HEK293 (cell line): ENCODE data around the gene CACNA1C.

Source experiments
- CTCF ChIA-PET: fragments of 350-600 bp; formaldehyde crosslinking; extraction: SDS; loops from one replicate; lab custom pipeline; 2021; ENCODE audit warnings: antibody characterized with exemption; lab: Yijun Ruan, JAX
- POLR2A ChIA-PET: fragments of 300-600 bp; formaldehyde crosslinking; extraction: SDS; loops from one replicate; lab custom pipeline; 2020; ENCODE audit warnings: antibody characterized with exemption, inconsistent platforms; lab: Yijun Ruan, JAX
- H3K27ac ChIP-seq: fragments of 200-500 bp; sonication (Bioruptor generic); 2 replicates; pipeline ENCODE4 v1.5.1; 2014; ENCODE audit warnings: low read depth, low read length, control low read depth, inconsistent platforms; ENCODE audit errors: extremely low read depth
- H3K36me3 ChIP-seq, 2 experiments: fragments of 200-500 bp in 1 of 2; sonication (Bioruptor generic) in 1 of 2; 1 replicate in 1 of 2; 2 replicates in 1 of 2; pipeline ENCODE4 v1.5.1; 2014 to 2017; ENCODE audit warnings: inconsistent platforms in 2 of 2, low read length in 2 of 2; ENCODE audit not compliant: control insufficient read depth in 2 of 2, insufficient read depth in 1 of 2
- H3K4me1 ChIP-seq: fragments of 200-500 bp; sonication (Bioruptor generic); 2 replicates; pipeline ENCODE4 v1.5.1; 2014; ENCODE audit warnings: mild to moderate bottlenecking, low read length, inconsistent platforms; ENCODE audit not compliant: control insufficient read depth, insufficient read depth
- H3K4me3 ChIP-seq: 2 replicates; pipeline ENCODE4 v1.5.1; 2011; ENCODE audit warnings: low read depth, mild to moderate bottlenecking, control low read depth, low read length, moderate library complexity
- H3K9me3 ChIP-seq: fragments of 200-500 bp; sonication (Bioruptor generic); 2 replicates; pipeline ENCODE4 v1.5.1; 2014; ENCODE audit warnings: low read depth, low read length, inconsistent platforms; ENCODE audit not compliant: control insufficient read depth, insufficient read depth
- GFI1B ChIP-seq: fragments of 450-650 bp; formaldehyde crosslinking; IDR thresholded peaks from 2 replicates; pipeline ENCODE4 v1.5.1; 2016; ENCODE audit warnings: missing biosample characterization, missing genetic modification characterization
- REPIN1 ChIP-seq: fragments of 450-650 bp; formaldehyde crosslinking; IDR thresholded peaks from 2 replicates; pipeline ENCODE4 v1.5.1; 2017; ENCODE audit warnings: missing biosample characterization, missing genetic modification characterization, low read depth
- SCRT1 ChIP-seq: fragments of 450-650 bp; formaldehyde crosslinking; IDR thresholded peaks from 2 replicates; pipeline ENCODE4 v1.5.1; 2016; ENCODE audit warnings: missing biosample characterization, missing genetic modification characterization, borderline replicate concordance
- TRIM28 ChIP-seq: IDR thresholded peaks from 2 replicates; pipeline ENCODE4 v1.6.1; 2011; ENCODE audit warnings: low read length, control low read depth, borderline replicate concordance
- ZBTB10 ChIP-seq: fragments of 450-650 bp; formaldehyde crosslinking; IDR thresholded peaks from 2 replicates; pipeline ENCODE4 v1.5.1; 2016; ENCODE audit warnings: missing biosample characterization, missing genetic modification characterization
- ZBTB49 ChIP-seq: fragments of 450-650 bp; formaldehyde crosslinking; IDR thresholded peaks from 2 replicates; pipeline ENCODE4 v1.5.1; 2016; ENCODE audit warnings: missing biosample characterization, missing genetic modification characterization, low read depth
- ZEB2 ChIP-seq: fragments of 450-650 bp; formaldehyde crosslinking; IDR thresholded peaks from 2 replicates; pipeline ENCODE4 v1.5.1; 2016; ENCODE audit warnings: missing biosample characterization, missing genetic modification characterization
- ZNF132 ChIP-seq: fragments of 450-650 bp; formaldehyde crosslinking; IDR thresholded peaks from 2 replicates; pipeline ENCODE4 v1.5.1; 2017; ENCODE audit warnings: missing biosample characterization, missing genetic modification characterization, borderline replicate concordance
- ZNF146 ChIP-seq: fragments of 450-650 bp; formaldehyde crosslinking; IDR thresholded peaks from 2 replicates; pipeline ENCODE4 v1.5.1; 2016; ENCODE audit warnings: missing biosample characterization, missing genetic modification characterization
- ZNF175 ChIP-seq: fragments of 450-650 bp; formaldehyde crosslinking; IDR thresholded peaks from 2 replicates; pipeline ENCODE4 v1.5.1; 2016; ENCODE audit warnings: missing biosample characterization, missing genetic modification characterization
- ZNF211 ChIP-seq: fragments of 450-650 bp; formaldehyde crosslinking; IDR thresholded peaks from 2 replicates; pipeline ENCODE4 v1.5.1; 2016; ENCODE audit warnings: low read depth, missing biosample characterization, missing genetic modification characterization
- ZNF214 ChIP-seq: fragments of 450-650 bp; formaldehyde crosslinking; IDR thresholded peaks from 2 replicates; pipeline ENCODE4 v1.5.1; 2017; ENCODE audit warnings: missing biosample characterization, mild to moderate bottlenecking, missing genetic modification characterization, borderline replicate concordance
- ZNF24 ChIP-seq: fragments of 450-650 bp; formaldehyde crosslinking; IDR thresholded peaks from 2 replicates; pipeline ENCODE4 v1.5.1; 2016; ENCODE audit warnings: missing biosample characterization, missing genetic modification characterization
- ZNF362 ChIP-seq: fragments of 450-650 bp; formaldehyde crosslinking; IDR thresholded peaks from 2 replicates; pipeline ENCODE4 v1.5.1; 2016; ENCODE audit warnings: missing biosample characterization, missing genetic modification characterization
- ZNF391 ChIP-seq: fragments of 450-650 bp; formaldehyde crosslinking; IDR thresholded peaks from 2 replicates; pipeline ENCODE4 v1.5.1; 2016; ENCODE audit warnings: low read depth, missing biosample characterization, missing genetic modification characterization, borderline replicate concordance
- ZNF449 ChIP-seq: fragments of 450-650 bp; formaldehyde crosslinking; IDR thresholded peaks from 2 replicates; pipeline ENCODE4 v1.5.1; 2017; ENCODE audit warnings: missing biosample characterization, mild to moderate bottlenecking, missing genetic modification characterization, moderate library complexity
- ZNF513 ChIP-seq: fragments of 450-650 bp; IDR thresholded peaks from 2 replicates; pipeline ENCODE4 v1.5.1; 2018; ENCODE audit warnings: missing biosample characterization, missing genetic modification characterization
- ZNF555 ChIP-seq: fragments of 450-650 bp; formaldehyde crosslinking; conservative IDR thresholded peaks from 2 replicates; pipeline ENCODE4 v1.5.1; 2017; ENCODE audit warnings: missing biosample characterization, mild to moderate bottlenecking, missing genetic modification characterization, inconsistent platforms
- ZNF561 ChIP-seq: fragments of 450-650 bp; IDR thresholded peaks from 2 replicates; pipeline ENCODE4 v1.5.1; 2018; ENCODE audit warnings: missing biosample characterization, missing genetic modification characterization, borderline replicate concordance
- ZNF626 ChIP-seq: fragments of 450-650 bp; sonication (Bioruptor Pico); formaldehyde crosslinking; IDR thresholded peaks from 2 replicates; pipeline ENCODE4 v1.5.1; 2018; ENCODE audit warnings: missing biosample characterization, missing genetic modification characterization, inconsistent platforms
- ZNF707 ChIP-seq: fragments of 450-650 bp; formaldehyde crosslinking; IDR thresholded peaks from 2 replicates; pipeline ENCODE4 v1.5.1; 2016; ENCODE audit warnings: missing biosample characterization, missing genetic modification characterization
- ZNF768 ChIP-seq: fragments of 450-650 bp; formaldehyde crosslinking; IDR thresholded peaks from 2 replicates; pipeline ENCODE4 v1.5.1; 2018; ENCODE audit warnings: missing biosample characterization, mild to moderate bottlenecking, missing genetic modification characterization
- ZNF791 ChIP-seq: fragments of 450-650 bp; formaldehyde crosslinking; IDR thresholded peaks from 2 replicates; pipeline ENCODE4 v1.5.1; 2016; ENCODE audit warnings: missing biosample characterization, missing genetic modification characterization
- ZSCAN23 ChIP-seq: fragments of 450-650 bp; formaldehyde crosslinking; IDR thresholded peaks from 2 replicates; pipeline ENCODE4 v1.5.1; 2016; ENCODE audit warnings: missing biosample characterization, missing genetic modification characterization

The CACNA1C gene

GRCh38 chr12:2097617-2098016 lies 44.8 kb downstream of the CACNA1C start:
- ChIA-PET CTCF (interaction anchor here (0.5 kb wide), 1 partner anchor 162 kb away, joined by 4 read pairs; no protein-coding TSS in a partner anchor), POLR2A (no interaction called here)
- Histone ChIP-seq H3K27ac (no peak overlapping the region), H3K4me1 (no peaks in the 10 kb centered on the region), H3K9me3 (no peaks in the 10 kb centered on the region), H3K4me3 (no peak overlapping the region), H3K36me3 (no peaks in the 10 kb centered on the region)
- no peak for TF ChIP-seq ZBTB10 (tag by site-specific recombination)
- TF ChIP-seq ZNF449 = peak; percentile 96
- TF ChIP-seq ZNF707 (tag by site-specific recombination) = no peak
- no peak for TF ChIP-seq ZNF132
- no peak for TF ChIP-seq ZNF24
- no peak for TF ChIP-seq ZBTB49 (tag by site-specific recombination)
- TF ChIP-seq ZNF561 = no peak
- no peak for TF ChIP-seq ZSCAN23 (tag by site-specific recombination)

- H3K4me3 ChIP-seq = no peak overlapping the region
- ChIA-PET POLR2A (no interaction called here), CTCF (no interaction called here)
- H3K4me1 ChIP-seq = no peaks in the 10 kb centered on the region
- H3K27ac ChIP-seq = no peak overlapping the region
- H3K36me3 ChIP-seq = no peaks in the 10 kb centered on the region
- H3K9me3 ChIP-seq = no peaks in the 10 kb centered on the region
- TF ChIP-seq ZNF146 (tag by site-specific recombination) = no peak
- no peak for TF ChIP-seq ZNF513
- no peak for TF ChIP-seq ZNF768 (tag by site-specific recombination)
- no peak for TF ChIP-seq GFI1B (tag by site-specific recombination)
- no peak for TF ChIP-seq ZNF214 (tag by site-specific recombination)
- TF ChIP-seq TRIM28 = no peak
- TF ChIP-seq ZNF391 = no peak
- no peak for TF ChIP-seq REPIN1 (tag by site-specific recombination)
- TF ChIP-seq ZNF362 (tag by site-specific recombination) = no peak
- no peak for TF ChIP-seq ZNF175 (tag by site-specific recombination)
- no peak for TF ChIP-seq ZEB2 (tag by site-specific recombination)
- no peak for TF ChIP-seq ZNF211 (tag by site-specific recombination)
- TF ChIP-seq ZNF791 (tag by site-specific recombination) = no peak
- TF ChIP-seq SCRT1 = no peak
- TF ChIP-seq ZBTB10 (tag by site-specific recombination) = no peak
- no peak for TF ChIP-seq ZNF555 (tag by site-specific recombination)
- TF ChIP-seq ZNF626 = no peak
Measured at GRCh38 chr12:2098852-2099251, 46.1 kb downstream of the CACNA1C start.
